ENCODE results near the gene LSM11.
A peak's percentile ranks its signal among the peaks of the same experiment; 100 is the strongest.
"Not testable (repeated sequence)": the region's sequence is repeated elsewhere in the genome, so short reads cannot be mapped to it uniquely, and the experiment has no call there.

The LSM11 gene

DNA sequence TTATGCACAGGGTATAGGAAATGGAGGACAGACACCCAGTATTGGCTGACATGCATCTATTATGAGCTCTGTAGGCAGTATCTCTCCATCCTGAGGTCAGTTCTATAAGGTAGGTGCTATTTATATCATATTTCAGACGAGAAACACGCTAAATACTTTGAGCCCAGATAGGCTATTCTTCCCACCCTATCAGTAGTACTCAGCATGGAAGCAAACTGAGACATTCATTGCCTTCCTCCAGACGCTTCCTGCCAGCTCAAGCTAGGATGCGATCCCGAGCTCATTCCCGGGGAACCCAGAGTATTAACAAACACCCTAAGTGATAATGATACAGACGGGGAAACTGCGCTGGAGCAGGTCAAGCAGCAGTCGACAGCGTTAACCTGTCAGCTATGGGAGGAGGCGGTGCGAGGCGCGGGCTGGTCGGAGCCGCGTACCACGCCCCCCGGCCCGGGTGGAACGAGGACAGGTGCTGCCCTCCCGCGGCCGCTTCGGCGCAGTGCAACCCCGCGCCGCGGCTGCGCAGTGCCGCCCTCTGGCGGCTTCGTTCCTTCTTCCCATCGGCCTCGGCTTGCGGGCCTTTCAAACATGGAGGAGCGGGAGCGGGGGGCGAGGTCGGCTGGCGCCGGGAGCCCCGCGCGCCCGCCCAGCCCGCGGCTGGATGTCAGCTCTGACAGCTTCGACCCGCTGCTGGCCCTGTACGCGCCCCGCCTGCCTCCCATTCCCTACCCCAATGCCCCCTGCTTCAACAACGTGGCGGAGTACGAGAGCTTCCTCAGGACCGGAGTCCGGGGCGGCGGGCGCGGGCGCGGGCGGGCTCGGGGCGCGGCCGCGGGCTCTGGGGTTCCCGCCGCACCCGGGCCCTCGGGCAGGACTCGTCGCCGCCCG, at the start of gene LSM11:
TSS of gene LSM11 (plus strand) at position 550 of the 888 bp plus-strand sequence. CDS start at position 589, 39 bp downstream.
- peak; percentile 94 for DNase-seq (ENCODE audit: low spot score)

DNA sequence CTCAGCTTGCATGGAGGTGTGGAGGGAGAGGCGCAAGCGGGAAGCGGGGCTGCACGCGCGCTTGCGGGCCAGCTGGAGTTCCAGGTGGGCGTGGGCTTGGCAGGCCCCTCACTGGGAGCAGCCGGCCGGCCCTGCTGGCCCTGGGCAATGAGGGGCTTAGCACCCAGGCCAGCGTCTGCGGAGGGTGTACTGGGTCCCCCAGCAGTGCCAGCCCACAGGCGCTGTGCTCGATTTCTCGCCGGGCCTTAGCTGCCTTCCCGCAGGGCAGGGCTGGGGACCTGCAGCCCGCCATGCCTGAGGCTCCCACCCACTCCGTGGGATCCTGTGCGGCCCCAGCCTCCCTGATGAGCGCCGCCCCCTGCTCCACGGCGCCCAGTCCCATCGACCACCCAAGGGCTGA, 49.7 kb upstream of the LSM11 start:
- DNase-seq (ENCODE audit: low spot score): not testable (repeated sequence)

DNA sequence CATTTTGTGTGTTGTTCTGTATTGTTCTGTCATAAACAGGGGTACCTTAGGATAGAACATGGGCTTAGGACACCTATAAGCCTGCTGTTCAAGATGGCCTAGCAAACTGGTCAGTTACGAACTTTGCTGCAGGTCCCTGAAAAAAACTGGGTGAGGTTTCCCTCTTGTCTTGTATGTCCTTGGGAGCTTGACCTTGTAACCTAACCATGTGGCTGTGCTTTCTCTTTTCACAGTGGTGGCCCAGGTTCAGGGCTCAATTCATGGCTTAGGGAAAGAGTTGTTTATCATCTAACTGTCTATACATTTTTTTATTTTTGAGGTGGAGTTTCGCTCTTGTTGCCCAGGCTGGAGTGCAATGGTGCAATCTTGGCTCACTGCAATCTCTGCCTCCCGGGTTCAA, 47.4 kb upstream of the LSM11 start:
- not testable (repeated sequence) for DNase-seq (ENCODE audit: low spot score)

DNA sequence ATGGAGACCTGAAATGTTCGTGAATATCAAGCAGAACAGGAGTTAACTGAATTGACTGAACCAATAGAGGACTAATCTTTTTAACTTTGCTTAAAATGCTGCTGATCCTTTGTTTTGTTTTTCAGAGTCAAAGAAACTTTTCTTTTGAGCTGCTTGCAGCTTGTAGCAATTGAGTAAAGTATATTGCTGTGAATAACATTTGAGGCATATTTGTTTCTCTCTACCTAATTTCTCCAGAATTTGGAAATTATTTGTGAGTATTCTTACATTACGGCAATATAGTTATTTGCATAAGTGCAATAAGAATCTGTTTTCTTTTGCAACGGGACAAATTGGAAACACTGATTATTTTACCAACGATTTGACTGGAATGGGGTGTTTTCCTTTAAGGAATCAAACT, 44.8 kb upstream of the LSM11 start:
- not testable (repeated sequence) for DNase-seq (ENCODE audit: low spot score)

DNA sequence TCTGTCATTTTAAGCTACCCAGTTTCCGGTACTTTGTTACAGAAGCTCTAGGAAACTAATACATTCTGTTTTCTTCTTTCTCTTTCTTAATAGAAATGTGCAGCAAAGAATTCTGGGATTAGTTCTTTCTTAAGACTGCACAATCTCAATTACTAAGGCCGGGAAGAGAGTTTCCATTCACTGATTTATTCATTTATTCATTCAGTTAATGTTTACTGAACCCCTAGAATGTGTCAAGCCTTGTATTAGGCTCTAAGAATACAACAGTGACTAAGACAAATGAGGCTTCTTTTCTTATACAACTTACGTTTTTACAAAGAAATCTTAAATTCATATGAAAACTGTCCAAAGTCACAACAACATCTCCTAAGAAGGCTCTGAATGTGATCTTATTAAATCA, 39.8 kb upstream of the LSM11 start:
- no peak for DNase-seq (ENCODE audit: low spot score)

DNA sequence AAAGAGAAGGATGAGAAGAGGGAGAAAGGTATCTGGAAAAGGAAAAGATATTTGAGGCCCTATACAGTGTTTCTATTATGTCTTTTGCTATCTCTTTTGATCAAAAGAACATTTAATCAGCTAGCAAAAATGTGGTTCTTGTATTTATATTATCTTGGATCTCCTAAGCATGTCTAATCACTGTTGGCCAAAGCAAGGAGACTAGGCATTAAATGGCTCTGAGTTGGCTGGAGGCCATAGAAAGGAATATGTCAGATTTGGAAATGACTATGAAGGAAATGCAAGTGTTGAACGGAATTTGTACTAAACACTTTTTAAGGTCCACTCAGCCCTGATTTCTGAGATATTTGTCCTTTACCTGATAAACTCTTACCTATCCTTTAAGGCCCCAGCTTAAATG, 34.6 kb upstream of the LSM11 start:
- DNase-seq (ENCODE audit: low spot score): no peak

DNA sequence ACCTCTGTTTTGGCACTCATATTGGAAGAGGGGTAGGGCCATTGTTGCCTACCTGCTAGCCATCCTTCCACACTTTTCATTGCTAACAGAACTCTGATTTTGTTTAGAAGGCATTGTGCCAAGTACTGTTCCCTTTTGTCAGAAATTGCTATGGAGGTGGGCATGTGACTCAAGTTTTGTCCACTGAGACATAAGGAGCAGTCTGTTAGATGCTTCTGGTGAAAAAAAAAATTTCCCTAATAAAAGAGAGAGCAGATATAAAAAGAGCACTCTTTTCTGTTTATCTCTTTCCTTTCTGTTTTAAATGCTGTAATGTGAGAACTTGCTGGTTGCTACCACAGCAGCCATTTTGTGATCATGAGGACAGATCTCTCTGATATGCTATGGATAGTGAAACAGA, 34.2 kb upstream of the LSM11 start:
- no peak for DNase-seq (ENCODE audit: low spot score)

DNA sequence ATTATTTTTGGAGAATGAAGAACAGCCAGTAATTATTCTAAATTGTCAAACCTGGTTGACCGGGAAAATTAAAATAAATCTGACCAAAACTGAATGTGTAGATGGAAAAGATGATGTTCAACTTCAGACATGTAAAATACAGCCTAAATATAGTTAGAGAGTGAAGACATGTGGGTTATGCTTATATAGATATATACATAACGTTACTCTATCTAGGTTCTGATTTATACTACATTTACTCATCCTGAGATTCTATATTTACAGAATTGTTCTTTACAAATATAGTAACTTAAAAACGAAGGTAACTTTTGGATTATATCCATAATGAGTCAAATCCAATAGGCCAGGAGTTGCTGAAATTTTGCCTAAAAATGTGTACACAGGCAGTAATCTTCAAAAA, 33.1 kb upstream of the LSM11 start:
- DNase-seq (ENCODE audit: low spot score): no peak

DNA sequence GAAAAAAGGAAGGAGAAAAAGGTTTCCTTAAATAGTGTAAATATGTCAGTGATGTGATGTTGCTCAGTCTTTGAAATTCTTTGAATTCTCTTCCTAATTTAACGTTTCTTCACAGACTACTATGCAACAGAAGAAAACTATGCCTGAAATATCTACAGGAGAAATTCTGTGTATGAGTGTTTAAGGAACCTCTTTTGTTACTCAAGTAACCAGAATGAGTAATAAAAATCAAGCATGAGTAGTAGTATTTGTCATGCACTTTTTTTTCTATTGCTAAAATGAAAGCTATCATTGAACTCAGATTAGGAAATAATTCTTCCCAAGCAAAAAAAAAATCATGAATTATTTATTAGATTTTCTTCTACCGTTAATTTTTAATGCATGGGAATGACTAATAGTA, 32.6 kb upstream of the LSM11 start:
- no peak for DNase-seq (ENCODE audit: low spot score)

DNA sequence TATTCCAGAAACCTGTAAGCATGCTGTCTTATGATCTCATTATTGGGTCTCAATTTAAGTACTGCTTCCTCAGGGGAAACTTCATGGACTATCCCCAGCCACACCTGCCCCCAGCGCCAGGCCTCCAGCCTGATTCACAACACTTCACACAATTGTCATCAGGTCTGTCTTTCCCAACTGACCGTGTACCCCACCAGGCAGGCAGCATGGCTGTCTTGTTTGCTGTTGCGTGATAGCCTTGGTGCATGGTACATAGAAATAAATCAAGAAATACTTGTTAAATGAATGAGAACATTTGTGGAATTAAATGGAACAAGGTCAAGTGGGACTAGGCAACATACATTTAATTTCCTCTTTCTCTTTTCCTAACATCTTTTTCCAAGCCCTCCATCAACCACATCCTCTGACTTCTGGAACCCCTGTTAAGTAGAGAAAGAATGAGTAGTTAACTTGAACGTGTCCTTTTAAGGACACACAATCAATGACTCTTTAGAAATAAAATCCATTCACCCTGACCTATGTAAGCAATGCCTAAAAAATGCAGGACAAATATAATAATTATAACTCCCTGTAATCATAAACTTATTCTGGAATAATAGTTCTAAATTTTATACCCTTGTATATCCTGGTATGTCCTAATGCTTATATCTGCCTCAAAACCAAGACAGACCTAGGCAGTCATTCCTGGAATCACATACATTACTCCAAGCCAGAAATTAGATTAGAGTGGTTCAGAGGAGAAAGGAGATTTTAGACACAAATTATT, 29.5 kb upstream of the LSM11 start:
- no peak for DNase-seq (ENCODE audit: low spot score)

DNA sequence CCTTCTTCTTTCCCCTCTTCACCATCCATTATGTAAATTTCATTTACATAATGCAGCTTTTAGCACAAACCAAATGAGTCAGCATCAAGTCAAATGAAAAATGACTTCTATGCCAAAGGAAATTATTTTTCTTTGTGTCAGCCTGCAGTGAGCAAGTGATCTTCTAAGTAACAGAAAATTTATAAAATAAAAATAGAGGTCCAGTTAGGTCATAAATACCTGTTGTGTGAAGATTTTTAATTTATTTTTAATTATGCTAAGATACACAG, 29.0 kb upstream of the LSM11 start:
- DNase-seq (ENCODE audit: low spot score): no peak

DNA sequence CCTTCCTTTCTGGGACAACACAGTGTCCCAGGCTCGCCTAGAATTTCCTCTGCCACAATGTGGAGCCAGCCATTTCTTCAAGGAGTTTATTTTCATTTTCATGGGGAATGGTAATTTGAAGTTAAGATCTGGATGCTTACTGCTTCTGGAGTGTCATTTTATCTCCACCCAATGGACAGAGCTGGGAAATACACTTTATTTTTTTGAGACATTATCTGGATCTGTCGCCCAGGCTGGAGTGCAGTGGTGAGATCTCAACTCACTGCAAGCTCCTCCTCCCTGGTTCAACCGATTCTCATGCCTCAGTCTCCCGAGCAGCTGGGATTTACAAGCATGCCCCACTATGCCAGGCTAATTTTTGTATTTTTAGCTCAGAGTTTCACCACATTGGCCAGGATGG, 25.0 kb upstream of the LSM11 start:
- peak; percentile 47 for DNase-seq (ENCODE audit: low spot score)

DNA sequence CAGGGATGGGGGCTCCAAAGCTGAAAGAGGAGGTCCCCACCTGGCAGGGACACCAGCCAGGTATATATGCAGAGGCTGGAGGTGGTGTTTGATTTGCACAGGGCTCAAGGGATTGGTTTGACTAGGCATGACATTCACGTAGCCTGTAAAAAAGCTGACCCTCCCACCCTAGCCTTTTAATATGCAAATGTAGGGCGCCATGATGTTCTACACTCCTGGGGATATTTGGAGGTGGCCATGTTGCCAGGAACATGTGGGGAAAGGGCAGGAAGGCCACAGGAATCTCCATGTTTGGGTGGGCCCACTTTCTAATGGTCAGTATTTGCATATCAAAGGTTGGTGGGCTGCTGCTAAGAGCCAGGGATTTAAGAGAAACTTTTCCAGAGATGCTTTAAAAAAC, 24.3 kb upstream of the LSM11 start:
- no peak for DNase-seq (ENCODE audit: low spot score)

DNA sequence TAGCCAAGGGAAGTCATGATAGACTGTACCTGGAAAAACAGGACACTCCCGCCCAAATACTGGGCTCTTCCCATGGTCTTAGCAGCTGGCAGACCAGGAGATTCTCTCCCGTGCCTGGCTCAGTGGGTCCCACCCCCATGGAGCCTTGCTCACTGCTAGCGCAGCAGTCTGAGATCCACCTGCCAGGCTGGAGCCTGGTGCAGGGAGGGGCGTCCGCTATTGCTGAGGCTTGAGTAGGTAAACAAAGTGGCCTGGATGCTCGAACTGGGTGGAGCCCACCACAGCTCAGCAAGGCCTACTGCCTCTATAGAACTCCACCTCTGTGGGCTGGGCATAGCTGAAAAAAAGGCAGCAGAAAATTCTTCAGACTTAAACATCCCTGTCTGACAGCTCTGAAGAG, 22.4 kb upstream of the LSM11 start:
- DNase-seq (ENCODE audit: low spot score): no peak

DNA sequence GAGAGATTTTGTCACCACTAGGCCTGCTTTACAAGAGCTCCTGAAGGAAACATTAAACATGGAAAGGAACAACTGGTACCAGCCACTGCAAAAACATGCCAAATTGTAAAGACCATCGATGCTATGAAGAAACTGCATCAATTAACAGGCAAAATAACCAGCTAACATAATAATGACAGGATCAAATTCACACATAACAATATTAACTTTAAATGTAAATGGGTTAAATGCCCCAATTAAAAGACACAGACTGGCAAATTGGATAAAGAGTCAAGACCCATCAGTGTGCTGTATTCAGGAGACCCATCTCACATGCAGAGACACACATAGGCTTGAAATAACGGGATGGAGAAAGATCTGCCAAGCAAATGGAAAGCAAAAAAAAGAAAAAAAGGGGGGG, 20.6 kb upstream of the LSM11 start:
- DNase-seq (ENCODE audit: low spot score): not testable (repeated sequence)

DNA sequence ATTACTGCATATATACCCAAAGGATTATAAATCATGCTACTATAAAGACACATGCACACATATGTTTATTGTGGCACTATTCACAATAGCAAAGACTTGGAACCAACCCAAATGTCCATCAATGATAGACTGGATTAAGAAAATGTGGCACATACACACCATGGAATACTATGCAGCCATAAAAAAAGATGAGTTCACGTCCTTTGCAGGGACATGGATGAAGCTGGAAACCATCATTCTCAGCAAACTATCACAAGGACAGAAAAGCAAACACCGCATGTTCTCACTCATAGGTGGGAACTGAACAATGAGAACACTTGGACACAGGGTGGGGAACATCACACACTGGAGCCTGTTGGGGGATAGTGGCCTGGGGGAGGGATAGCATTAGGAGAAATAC, 16.9 kb upstream of the LSM11 start:
- DNase-seq (ENCODE audit: low spot score): not testable (repeated sequence)

DNA sequence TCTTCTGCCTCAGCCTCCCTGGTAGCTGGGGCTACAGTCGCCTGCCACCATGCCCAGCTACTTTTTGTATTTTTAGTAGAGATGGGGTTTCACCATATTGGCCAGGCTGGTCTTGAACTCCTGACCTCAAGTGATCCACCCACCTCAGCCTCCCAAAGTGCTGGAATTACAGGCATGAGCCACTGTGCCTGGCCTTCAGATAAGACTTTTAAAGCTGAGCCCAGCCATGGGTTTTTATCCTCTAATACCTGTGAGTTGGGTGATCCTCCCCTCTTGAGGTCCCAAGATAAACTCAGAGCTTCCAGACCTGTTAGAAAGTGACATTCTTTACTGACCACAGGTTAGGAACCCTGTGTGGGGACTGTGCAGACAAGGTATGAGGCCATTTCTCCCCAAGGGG, 15.7 kb upstream of the LSM11 start:
- DNase-seq (ENCODE audit: low spot score): not testable (repeated sequence)

DNA sequence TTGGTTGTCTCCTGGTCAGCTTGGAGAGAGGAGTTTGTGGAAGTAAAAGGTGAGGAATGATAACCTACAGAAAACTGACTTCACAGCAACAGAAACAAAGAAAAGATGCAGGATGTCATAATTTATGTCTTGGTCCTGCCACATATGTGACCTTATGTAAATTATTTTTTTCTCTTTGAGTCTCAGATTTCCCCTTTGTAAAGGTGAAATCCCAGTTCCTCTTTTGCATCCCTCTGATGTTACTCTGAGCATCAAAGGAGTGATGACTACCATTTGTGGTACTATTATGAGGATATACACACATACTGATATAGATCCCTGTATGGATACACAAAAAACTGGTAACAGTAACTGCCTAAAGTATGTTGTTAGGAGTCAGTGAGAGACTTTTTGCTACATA, 13.7 kb upstream of the LSM11 start:
- DNase-seq (ENCODE audit: low spot score): peak; percentile 67

DNA sequence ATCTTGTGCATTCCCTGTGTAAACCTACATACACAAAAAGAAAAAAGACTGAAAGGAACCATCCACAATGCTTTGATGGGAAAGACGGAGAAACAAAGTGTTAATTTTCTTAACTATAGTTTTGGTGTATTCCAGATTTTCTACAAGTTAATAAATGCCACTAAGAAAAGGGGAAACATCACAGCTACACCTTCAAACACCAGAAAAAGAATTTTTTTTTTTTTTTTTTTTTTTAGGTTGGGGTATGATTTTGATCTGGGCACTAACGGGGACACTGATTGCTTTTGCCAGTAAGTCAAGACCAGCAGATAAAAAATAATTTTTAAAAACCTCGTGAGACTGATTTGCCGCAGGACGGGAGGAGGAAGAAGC, 12.6 kb upstream of the LSM11 start:
- DNase-seq (ENCODE audit: low spot score): no peak

DNA sequence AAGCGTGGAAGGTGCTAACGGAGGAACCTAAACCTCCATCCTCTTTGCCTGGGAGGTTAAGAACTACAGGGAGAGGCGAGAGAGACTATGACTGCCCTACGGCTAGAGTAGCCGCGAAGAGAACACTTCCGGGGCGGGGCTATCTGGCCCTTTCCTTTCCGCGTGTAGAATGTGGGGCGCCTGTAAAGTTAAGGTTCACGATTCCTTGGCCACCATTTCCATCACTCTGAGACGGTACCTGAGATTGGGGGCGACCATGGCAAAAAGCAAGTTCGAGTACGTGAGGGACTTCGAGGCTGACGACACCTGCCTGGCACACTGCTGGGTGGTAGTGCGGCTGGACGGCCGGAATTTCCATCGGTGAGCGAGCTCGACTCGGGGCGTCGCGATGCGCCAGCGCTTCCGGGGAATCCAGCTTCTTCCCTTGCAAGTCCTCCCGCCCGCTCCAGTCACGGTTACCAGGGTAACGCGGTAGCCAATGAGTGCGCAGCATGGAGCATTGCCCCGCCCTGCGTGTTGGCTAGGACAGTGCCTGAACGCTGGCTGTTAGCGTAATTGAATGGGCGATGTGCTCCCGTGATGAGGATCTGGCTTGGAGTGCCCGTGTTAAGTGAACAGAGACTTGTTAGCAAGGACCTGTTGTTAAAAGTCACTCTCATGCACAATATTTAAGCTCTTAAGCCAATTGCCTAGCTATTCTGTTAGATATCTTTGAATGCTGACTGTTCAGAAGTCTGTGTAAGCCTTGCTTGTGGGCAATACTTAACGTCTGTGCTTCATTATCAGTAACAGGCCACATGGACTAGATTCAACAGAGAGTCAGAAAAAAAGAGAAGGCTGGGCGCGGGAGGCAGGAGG, 12.0 kb upstream of the LSM11 start, which contains the start of gene THG1L:
TSS of gene THG1L (plus strand) at position 149 of the 858 bp plus-strand sequence. CDS start at position 170, 21 bp downstream.
- peak; percentile 98 for DNase-seq (ENCODE audit: low spot score)

DNA sequence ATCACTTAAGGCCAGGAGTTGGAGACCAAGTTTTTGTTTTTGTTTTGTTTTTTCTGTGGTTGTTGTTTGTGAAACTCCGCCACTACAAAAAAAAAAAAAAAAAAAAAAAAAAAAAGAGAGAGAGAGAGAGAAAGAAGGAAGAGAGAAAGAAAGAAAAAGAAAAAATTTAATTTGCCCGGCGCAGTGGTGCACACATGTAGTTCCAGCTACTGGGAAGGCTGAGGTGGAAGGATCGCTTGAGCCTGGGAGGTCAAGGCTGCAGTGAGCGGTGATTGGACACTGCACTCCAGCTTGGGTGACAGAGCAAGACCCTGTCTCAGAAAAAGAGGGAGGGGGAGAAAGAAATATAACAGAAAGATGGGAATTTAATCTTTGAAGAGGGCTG, 11.4 kb upstream of the LSM11 start:
- DNase-seq (ENCODE audit: low spot score): no peak

DNA sequence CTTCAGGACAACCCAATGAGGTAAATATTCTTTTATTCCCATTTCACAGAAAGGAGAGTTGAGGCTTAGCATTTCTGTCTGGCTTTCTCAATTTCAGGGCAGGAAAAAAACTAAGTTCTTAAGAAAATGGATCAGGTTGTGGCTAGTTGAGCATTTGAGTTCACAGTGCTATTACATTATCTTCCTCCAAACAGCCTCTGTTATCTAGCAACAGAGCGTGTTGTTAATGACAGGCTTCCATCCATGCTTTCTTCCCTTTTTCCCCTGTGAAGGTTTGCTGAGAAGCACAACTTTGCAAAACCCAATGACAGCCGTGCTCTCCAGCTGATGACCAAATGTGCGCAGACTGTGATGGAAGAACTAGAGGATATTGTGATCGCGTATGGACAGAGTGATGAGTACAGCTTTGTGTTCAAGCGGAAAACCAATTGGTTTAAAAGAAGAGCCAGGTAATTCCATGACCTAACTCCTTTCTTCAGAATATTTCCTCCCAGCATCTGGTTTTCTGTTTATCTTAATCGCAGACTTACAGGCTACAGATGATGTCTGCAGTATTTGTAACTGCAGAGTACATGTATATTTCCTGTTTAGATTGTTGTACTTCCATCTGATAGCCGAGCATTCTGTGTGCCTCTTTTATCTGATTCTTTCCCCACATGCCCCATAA, 10.8 kb upstream of the LSM11 start:
- DNase-seq (ENCODE audit: low spot score): no peak
